HG02840 (cell line): Measurements from ENCODE around the gene PNPT1.
"Not testable (repeated sequence)": the region's sequence is repeated elsewhere in the genome, so short reads cannot be mapped to it uniquely, and the experiment has no call there.

ENCODE experiments used
- ATAC-seq: cut with Tn5 transposase; IDR thresholded peaks from one replicate; pipeline ENCODE4 v1.9.1; 2021; ENCODE audit warnings: mild to moderate bottlenecking, moderate library complexity, moderate number of reproducible peaks; ENCODE audit not compliant: unreplicated experiment, low FRiP score

PNPT1 gene

DNA sequence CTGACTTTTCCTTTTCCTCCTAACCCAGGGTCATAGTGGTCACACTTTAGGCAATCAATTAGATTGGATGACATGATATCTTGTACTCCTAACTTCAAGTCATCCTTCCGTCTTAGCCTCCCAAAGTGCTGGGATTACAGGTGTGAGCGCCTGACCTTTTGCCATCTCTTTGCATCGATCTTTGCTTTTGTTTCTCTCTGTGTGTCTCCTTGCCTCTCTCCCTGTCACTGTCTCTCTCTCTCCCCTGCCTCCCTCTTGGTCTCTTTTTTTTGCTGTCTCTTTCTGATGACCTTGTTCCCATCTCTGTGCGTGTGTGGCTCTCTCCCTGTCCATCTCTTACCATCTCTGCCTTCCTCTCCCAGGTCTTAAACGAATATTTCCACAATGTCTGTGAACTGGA is 904 bp downstream of the PNPT1 start:
- not testable (repeated sequence) for ATAC-seq

GRCh38 chr2:55672630-55673029 is 21.0 kb downstream of the PNPT1 start:
- no peak for ATAC-seq

DNA sequence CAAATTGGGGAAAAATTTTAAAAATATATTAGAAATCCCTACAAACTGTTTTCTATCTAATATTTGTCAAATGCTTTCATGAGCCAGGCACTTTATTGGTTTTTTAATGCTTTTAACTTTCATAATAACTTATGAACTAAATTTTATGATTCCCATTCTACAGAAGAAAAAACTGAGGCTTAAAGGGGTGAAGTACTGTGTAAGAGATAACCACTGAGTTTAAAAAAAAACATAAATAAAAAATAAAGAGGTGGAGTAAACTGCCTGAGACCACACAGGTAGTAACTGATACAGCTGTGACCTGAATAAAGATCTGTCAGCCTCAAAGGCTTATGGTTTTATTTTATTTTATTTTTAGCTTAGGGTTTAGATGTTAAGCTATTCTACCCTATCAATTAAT is 24.7 kb downstream of the PNPT1 start:
- no peak for ATAC-seq

- no peak for ATAC-seq
Observed at GRCh38 chr2:55653255-55653654, 40.4 kb downstream of the PNPT1 start.

DNA sequence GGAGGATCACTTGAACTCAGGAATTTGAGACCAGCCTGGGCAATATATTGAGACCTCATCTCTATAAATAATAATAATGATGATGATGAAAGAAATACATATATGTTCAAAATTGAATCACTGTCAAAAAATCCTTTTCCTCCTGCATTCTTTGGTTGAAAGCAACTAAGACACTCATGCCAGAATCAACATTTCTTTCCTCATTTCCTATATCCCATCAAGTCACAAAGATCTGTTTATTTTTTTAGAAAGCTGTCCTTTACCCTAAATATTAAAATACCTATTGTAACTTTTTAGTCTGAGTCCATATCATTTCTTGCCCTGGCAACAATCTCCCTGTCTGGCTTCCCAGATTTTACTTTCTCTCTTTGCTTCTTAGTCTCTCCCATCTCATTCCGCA is 44.4 kb downstream of the PNPT1 start:
- no peak for ATAC-seq

DNA sequence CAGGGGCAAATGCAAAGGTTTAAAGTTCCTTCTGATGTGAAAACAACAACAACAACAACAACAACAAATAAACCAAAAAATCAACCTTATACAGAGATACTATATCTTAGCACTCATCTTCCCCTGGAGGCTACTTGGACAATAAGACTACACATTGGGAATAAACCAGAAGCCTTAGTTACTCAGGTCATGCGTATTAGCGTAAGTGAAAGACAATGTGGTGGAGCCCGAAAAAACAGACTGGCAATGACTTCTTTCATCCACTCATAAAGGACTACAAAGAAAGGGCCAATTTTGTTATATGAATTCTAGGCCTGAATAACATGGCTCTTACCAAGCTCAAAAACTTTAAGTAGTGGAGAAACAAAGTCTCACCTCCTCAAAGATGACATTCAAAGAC is 56.8 kb downstream of the PNPT1 start:
- ATAC-seq, result no peak

DNA sequence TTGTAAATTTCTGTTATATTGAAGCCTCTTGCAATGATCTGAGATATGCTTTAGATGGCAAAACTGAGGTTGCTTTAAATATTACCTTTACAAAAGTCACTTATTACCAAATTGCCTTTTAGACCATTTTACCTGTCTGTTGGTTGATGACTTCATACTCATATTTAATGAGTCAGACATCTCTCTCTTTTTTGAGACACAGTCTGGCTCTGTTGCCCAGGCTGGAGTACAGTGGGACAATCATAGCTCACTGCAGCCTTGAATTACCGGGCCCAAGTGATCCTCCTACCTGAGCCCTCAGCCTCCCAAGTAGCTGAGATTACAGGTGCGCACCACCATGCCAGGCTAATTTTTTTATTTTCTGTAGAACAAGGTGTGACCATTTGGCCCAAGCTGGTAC is 64.7 kb downstream of the PNPT1 start:
- ATAC-seq, result no peak

GRCh38 chr2:55627915-55628314 is 65.7 kb downstream of the PNPT1 start:
- ATAC-seq, result no peak

GRCh38 chr2:55621802-55622201 is 71.8 kb downstream of the PNPT1 start:
- ATAC-seq, result no peak

DNA sequence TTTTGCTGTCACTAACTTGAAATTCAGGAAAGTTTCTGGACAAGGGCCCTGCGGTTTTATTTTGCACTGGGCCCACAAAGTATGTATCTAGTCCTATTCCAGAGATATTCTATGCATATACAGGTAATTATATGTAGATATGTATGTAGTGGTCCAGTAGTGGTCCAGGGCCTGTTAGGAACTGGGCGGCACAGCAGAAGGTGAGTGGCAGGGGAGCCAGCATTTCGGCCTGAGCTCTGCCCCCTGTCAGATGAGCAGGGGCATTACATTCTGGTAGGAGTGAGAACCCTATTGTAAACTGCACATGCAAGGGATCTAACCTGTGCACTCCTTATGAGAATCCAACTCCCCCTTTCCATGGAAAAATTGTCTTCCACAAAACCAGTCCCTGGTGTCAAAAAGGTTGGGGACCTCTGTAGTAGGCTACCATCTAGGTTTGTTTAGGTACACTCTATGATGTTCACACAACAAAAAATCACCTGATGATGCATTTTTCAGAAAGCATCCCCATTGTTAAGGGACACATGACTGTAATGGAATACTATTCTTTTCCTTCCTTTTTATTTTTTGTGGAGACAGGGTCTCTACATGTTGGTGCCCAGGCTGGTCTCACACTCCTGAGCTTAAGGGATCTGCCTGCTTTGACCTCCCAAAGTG is 73.4 kb downstream of the PNPT1 start:
- ATAC-seq, result no peak

GRCh38 chr2:55618275-55619055 is 75.2 kb downstream of the PNPT1 start:
- peak; percentile 37 for ATAC-seq

- no peak for ATAC-seq
Observed at GRCh38 chr2:55618025-55618274, 75.7 kb downstream of the PNPT1 start.

- ATAC-seq, result peak; percentile 88
Observed at GRCh38 chr2:55617175-55618024, 76.2 kb downstream of the PNPT1 start, which contains the start of gene PPP4R3B. Gene PPP4R3B, minus strand, starts transcription at chr2:55617622. Its CDS starts 337 bp downstream, at chr2:55617285.

DNA sequence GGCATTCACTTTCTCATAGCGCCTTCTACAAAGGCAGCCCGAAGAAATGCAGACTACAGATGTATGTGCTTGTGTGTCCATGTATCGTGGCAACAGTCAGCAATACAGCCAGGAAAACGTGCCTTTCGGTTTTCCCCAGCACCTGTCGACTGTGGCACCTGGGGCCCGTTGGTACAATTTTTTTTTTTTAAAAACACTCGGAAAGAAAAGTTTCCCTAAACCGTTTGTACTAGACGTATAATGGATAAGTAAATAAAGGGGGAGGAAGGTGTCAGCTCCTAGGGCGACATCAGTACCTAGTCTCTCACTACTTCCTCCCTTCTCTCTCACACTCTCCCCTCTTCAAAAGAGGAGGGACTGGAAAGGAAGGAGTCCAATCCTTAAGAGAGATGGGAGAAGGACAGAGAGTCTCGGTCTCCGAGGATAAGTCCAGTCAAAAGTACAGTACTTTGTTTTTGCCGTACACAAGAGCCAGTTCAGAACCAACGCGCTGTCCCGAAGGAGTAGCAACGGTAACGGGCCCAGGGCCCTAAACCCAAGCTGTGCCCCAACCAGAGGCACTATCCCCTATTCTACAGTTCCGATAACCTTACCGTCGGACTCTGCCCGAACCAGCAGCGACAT is 77.0 kb downstream of the PNPT1 start:
- peak; percentile 17 for ATAC-seq

DNA sequence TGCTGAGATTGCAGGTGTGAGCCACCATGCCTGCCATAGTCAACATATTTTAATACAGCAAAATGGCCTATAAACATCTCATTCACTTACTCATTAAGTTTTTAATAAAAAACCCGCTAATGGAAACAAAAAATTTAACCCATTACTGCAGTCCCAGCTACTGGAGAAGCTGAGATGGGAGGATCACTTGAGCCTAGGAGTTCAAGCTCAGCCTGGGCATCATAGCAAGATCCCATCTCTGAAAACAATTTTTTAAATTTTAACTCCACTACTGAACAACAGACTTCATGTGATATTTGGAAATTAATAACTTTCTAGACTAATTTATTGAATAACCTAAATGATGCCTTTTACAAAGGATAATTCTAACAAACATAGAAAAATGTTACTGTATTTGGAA is 81.6 kb downstream of the PNPT1 start:
- no peak for ATAC-seq

GRCh38 chr2:55610954-55611743 is 82.5 kb downstream of the PNPT1 start:
- no peak for ATAC-seq

GRCh38 chr2:55609938-55610578 is 83.6 kb downstream of the PNPT1 start:
- ATAC-seq, result no peak

GRCh38 chr2:55609193-55609794 is 84.3 kb downstream of the PNPT1 start:
- ATAC-seq, result no peak

DNA sequence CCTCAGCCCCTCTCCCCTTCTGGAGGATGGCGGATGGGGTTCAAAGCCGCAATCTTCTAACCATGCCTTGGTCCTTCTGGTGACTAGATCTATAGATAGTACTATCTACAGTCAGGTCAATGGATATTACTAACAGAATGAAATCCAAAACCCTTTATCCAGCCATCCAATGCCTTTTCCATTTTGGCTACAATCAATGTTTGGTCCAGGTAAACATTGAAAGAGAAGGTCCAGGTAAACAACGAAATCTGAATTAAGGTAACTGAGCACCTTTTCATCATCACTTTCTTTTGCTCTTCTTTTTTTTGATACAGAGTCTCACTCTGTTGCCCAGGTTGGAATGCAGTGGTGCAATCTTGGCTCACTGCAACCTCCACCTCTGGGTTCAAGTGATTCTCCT is 85.9 kb downstream of the PNPT1 start:
- no peak for ATAC-seq
